Uterus (tissue), 4 donors: ENCODE measurements around the gene DMD. TPM values are rescaled to one million over a fixed set of nuclear protein-coding genes. Genes with fewer than 3 reads are reported as not detected.

Source experiments
- DNase-seq, 2 donors: peaks; one replicate each; pipeline ENCODE4 v3.0.0-alpha.2; 2019 to 2020
- H3K27ac ChIP-seq, 2 donors: fragments of 200-600 bp; sonication (generic); 1 replicate in 1 of 2; 2 replicates in 1 of 2; pipeline ENCODE4 v1.5.1; 2016 to 2018
- H3K27me3 ChIP-seq, 2 donors: fragments of 200-600 bp; sonication (generic); one replicate each; pipeline ENCODE4 v1.5.1; 2018 to 2019; ENCODE audit warnings: control low read depth in 1 of 2
- H3K36me3 ChIP-seq, 2 donors: fragments of 200-600 bp; sonication (generic); one replicate each; pipeline ENCODE4 v1.5.1; 2019; ENCODE audit warnings: control low read depth in 1 of 2
- H3K4me1 ChIP-seq, 2 donors: fragments of 200-600 bp; sonication (generic); one replicate each; pipeline ENCODE4 v1.5.1; 2018 to 2019; ENCODE audit warnings: control low read depth in 1 of 2
- H3K4me3 ChIP-seq, 2 donors: fragments of 200-600 bp; sonication (generic); 1 replicate in 1 of 2; 2 replicates in 1 of 2; pipeline ENCODE4 v1.5.1; 2018 to 2019; ENCODE audit warnings: mild to moderate bottlenecking in 1 of 2
- H3K9me3 ChIP-seq, 2 donors: fragments of 200-600 bp; sonication (generic); one replicate each; pipeline ENCODE4 v1.5.1; 2019; ENCODE audit warnings: control low read depth in 1 of 2
- CTCF ChIP-seq, 4 experiments: fragments of 200-600 bp in 2 of 4; fragments of 450-650 bp in 2 of 4; sonication (generic) in 2 of 4; IDR thresholded peaks; one replicate each; pipeline ENCODE4 v1.5.1; 2016 to 2019; ENCODE audit warnings: antibody characterized with exemption in 4 of 4, mild to moderate bottlenecking in 2 of 4, moderate library complexity in 1 of 4
- POLR2A ChIP-seq, 2 donors: fragments of 450-650 bp; IDR thresholded peaks; one replicate each; pipeline ENCODE4 v1.6.1; 2016; ENCODE audit warnings: antibody characterized with exemption in 2 of 2, mild to moderate bottlenecking in 1 of 2, moderate library complexity in 1 of 2
- intact Hi-C: fragments of 100-400 bp; cut with DNase I; formaldehyde crosslinking; loops from one replicate; pipeline ENCODE4 v1.15.1; 2023; ENCODE audit warnings: low total_unique reads
- total RNA-seq, 4 donors: library from RNA; depleted of rRNA in 3 of 4; stranded (reverse); fragments of >200 nt in 3 of 4; gene quantifications; one replicate each; pipeline versions ENCODE4 v1.1.0 to v1.2.4, GENCODE V29; 2014 to 2023
- donor health status: DM: yes; HTN: yes; CAD: no.

The DMD gene
- total RNA-seq, 4 donors from 2014 or later: 73.8 to 147 (median 97.8) TPM

GRCh38 chrX:32937043-32937442 is 274.3 kb downstream of the DMD start:
- intact Hi-C loops: no loop called here
- Histone ChIP-seq H3K27ac (no peak overlapping the region), H3K9me3 (no peaks in the 10 kb centered on the region), H3K4me3 (no peak overlapping the region), H3K4me1 (no peaks in the 10 kb centered on the region), H3K27me3 (no peaks in the 10 kb centered on the region), H3K36me3 (no peaks in the 10 kb centered on the region)
- TF ChIP-seq POLR2A (IDR thresholded peaks at IDR 0.05): no peak
- TF ChIP-seq CTCF (IDR thresholded peaks at IDR 0.05): no peak
- DNase-seq: no peak

- no peaks in the 10 kb centered on the region for H3K27me3 ChIP-seq
- H3K36me3 ChIP-seq: no peaks in the 10 kb centered on the region
- H3K4me3 ChIP-seq: no peak overlapping the region
- H3K9me3 ChIP-seq: no peaks in the 10 kb centered on the region
- no peak for TF ChIP-seq POLR2A (IDR thresholded peaks at IDR 0.05)
- no peak for TF ChIP-seq CTCF (IDR thresholded peaks at IDR 0.05)
- DNase-seq: no peak
- H3K4me1 ChIP-seq: no peaks in the 10 kb centered on the region
- H3K27ac ChIP-seq: no peak overlapping the region
- intact Hi-C loops: no loop called here
Measured at GRCh38 chrX:32933548-32933947, 277.8 kb downstream of the DMD start.

- Histone ChIP-seq H3K4me1 (no peaks in the 10 kb centered on the region), H3K27me3 (no peaks in the 10 kb centered on the region), H3K36me3 (no peaks in the 10 kb centered on the region), H3K27ac (no peak overlapping the region), H3K9me3 (no peaks in the 10 kb centered on the region), H3K4me3 (no peak overlapping the region)
- intact Hi-C loops: no loop called here
- no peak for DNase-seq
- TF ChIP-seq POLR2A (IDR thresholded peaks at IDR 0.05) (no peak), CTCF (IDR thresholded peaks at IDR 0.05) (no peak)
Measured at GRCh38 chrX:32929040-32929439, 282.3 kb downstream of the DMD start.

GRCh38 chrX:32896088-32896487 is 315.3 kb downstream of the DMD start:
- Histone ChIP-seq H3K4me1 (no peaks in the 10 kb centered on the region), H3K4me3 (no peak overlapping the region), H3K27ac (no peak overlapping the region), H3K36me3 (no peaks in the 10 kb centered on the region), H3K9me3 (no peaks in the 10 kb centered on the region), H3K27me3 (peaks cover 0 to 2% of the 10 kb centered on the region in 2 donors)
- intact Hi-C loops: no loop called here
- no peak for DNase-seq
- TF ChIP-seq CTCF (IDR thresholded peaks at IDR 0.05) (no peak), POLR2A (IDR thresholded peaks at IDR 0.05) (no peak)

GRCh38 chrX:32894679-32895078 is 316.7 kb downstream of the DMD start:
- no peak overlapping the region for H3K4me3 ChIP-seq
- no peak for DNase-seq
- no peak for TF ChIP-seq CTCF (IDR thresholded peaks at IDR 0.05)
- no peak for TF ChIP-seq POLR2A (IDR thresholded peaks at IDR 0.05)
- intact Hi-C loops: no loop called here
- no peaks in the 10 kb centered on the region for H3K36me3 ChIP-seq
- no peaks in the 10 kb centered on the region for H3K9me3 ChIP-seq
- no peak overlapping the region for H3K27ac ChIP-seq
- H3K4me1 ChIP-seq: no peaks in the 10 kb centered on the region
- no peaks in the 10 kb centered on the region for H3K27me3 ChIP-seq
